Frontal cortex (tissue), 4 donors: ENCODE measurements around the gene TDRKH. TPM values are rescaled to one million over a fixed set of nuclear protein-coding genes. Genes with fewer than 3 reads are reported as not detected.

Experiments
- DNase-seq, 2 donors: peaks; one replicate each; pipeline ENCODE4 v3.0.0; 2012; ENCODE audit warnings: low spot score in 2 of 2
- FAIRE-seq: peaks from 2 replicates; lab custom pipeline; 2012; peaks lifted over from hg19 to GRCh38; lab: Jason Lieb, UNC
- total RNA-seq: library from RNA; depleted of rRNA; stranded (reverse); fragments of >200 nt; gene quantifications from one replicate; pipeline ENCODE4 v1.2.3, GENCODE V29; 2014
- donor health status: control.
- donor health status: control.
- donor health status: control.

Gene TDRKH, protein sequence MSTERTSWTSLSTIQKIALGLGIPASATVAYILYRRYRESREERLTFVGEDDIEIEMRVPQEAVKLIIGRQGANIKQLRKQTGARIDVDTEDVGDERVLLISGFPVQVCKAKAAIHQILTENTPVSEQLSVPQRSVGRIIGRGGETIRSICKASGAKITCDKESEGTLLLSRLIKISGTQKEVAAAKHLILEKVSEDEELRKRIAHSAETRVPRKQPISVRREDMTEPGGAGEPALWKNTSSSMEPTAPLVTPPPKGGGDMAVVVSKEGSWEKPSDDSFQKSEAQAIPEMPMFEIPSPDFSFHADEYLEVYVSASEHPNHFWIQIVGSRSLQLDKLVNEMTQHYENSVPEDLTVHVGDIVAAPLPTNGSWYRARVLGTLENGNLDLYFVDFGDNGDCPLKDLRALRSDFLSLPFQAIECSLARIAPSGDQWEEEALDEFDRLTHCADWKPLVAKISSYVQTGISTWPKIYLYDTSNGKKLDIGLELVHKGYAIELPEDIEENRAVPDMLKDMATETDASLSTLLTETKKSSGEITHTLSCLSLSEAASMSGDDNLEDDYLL
- total RNA-seq: 17.1 TPM

DNA sequence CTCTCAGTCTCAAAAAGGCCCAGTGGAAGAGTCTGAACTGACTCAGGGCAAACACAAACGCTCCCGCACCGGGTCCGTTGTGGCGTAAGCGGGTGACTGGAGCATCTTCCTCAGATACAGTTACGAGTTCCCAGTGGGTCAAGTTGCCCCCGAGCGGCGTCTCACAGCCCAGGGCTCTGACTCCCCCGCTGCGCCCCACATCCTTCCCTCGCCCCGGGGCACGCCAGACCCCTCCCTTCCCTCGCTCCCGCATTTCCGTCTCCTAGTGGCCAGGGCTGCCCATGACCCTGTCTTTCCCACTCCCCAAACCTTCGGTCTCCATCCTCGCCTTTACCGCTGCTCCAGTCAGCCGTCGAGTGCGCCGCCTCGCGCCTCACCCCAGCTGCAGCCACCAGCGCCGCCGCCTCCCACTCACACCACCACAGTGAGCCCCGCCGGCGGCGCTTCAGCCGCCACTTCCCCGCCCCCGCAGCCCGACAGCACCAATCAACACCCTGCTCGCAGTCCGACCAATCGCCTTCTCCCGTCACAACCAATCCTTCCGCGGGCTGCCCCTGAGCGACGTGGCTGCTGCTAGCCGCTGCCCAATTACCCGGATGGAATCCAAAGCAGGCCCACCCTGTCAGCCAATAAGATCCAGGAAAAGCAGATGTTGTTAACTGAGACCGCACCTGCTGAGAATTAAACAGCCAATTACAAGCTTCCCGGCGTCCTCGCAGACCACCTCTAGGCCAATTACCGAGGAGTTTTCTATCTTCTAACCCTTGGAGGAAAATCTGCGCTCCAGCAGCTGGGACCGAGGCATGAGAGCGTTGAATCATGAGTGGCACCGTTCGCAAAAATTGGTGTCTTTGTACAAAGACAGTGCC lies at the start of gene TDRKH:
Gene TDRKH, minus strand, starts transcription at position 430 of the 869 bp plus-strand sequence. CDS start 7,478 bp downstream, outside the sequence.
- FAIRE-seq (peak; percentile 95), DNase-seq (peak; percentile 93 to 97)

DNA sequence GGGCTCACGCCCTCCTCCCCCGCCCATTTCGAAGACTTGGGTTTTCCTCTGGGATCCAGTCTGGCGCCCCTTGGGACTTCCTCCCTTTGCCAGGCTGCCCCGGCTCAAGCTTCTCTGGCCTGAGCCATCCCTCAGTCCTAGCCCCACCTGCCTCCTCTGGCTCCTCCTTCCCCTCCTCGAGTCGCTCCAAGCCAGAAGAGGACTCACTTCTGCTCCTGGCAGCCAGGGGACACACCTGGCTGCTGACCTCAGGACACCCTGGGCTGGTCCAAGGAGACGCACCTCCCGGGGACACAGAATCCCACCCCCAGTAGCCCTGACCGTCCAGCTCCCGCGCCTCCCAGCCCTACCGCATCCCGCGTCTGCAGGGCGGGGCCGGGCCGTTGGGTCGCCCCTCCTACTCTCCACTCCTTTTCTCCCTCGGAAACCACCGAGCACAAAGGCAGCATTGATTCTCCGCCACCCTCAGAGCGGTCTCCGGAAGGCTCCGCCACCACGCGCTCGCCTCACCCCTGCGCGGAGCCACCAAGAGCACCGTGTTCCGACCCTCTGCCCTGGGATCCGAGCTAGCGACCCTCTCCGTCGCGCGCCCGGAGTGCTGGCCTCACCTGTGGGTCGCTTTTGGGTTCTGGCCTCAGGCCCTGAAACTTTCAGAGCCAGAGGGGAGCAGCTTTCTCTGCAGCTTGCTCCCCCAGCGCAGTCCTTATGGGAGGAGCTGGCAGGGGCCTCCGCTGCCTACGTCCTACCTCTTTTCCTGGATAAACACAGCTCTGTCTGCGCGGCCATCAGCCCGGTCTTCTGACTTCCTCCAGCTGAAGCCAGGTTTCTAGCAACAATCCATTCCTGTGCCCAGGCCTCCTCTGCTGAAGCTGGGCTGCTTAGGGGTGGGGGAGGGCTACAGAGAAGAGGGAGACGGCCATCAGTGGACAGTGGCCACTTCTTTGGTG lies 49.4 kb upstream of the TDRKH start, which contains the start of gene C2CD4D:
Gene C2CD4D, minus strand, starts transcription at position 364 of the 947 bp plus-strand sequence. CDS start 831 bp downstream, outside the sequence.
- DNase-seq (peak; percentile 78 to 85), FAIRE-seq (no peak)

DNA sequence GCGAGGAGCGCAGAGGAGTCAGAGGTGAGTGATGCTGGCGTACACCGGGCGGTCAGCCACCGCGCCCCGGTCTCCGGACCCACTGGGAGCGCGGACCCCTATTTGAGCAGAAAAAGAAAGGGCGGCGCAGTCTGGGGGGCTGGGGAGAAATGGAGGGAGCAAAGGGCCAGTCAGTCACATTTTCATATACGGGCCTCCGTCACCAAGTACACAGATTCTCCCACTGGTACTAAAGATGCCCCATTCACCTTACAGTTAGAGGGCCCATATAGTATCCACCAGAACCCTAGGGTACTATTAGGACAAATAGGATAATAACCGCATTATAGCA lies 48.7 kb upstream of the TDRKH start:
- DNase-seq (no peak), FAIRE-seq (no peak)

DNA sequence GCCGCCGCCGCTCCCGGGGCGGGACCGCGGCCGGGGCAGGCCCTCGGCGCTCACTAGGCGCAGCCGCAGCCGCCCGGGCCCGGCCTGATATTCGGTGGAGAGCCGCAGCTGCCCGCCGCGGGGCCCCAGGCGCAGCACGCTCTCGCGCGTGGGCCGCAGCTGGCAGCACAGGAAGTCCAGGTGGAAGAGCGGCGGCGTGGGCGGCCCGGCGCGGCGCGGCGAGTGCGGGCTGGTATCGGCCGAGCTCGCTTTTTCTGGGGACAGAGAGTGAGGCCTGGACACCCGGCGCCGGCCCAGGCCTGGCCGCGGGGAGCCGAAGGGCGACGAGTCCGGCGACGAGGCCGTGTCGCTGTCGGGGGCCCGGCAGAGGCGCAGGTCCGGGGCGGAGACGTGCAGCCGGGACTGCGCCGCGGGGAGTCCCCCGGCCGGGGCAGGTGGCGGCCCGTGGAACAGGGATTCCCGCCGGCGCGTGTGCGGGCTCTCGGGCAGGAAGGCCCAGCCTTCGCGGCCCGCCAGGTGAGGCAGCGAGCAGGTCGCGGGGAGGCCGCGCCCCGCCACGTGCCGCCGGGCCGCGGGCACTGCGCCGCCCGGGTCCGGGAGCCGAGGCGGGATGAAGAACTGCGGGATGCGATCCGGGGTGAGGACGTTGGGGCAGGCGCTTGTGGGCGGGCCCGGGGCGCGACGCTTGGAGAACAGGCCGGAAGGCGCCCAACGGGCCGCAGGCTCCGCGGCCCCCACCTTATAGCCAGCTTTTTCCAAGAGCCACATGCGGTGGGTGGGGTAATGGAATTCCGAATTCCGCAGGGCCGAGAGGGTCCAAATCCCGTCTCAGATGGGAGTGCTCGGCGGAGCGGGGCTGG lies 48.2 kb upstream of the TDRKH start:
- FAIRE-seq: no peak
- DNase-seq: peak; percentile 56 to 64

DNA sequence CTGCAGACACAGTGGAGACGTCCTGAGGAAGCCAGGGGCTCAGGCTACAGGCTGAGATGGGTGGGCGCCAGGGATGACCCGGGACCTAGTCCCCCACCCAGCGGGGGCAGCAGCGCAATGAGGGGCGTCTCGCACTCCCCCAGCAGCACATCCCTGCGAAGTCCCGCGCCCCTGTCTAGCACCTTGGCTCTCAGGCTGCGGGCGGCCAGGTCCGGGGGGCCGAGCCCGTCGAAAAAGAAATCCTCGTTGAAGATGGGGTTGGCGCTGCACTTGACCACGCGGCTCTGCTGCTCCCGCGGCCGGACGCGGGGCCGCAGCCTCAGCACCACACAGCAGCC lies 47.6 kb upstream of the TDRKH start:
- FAIRE-seq (no peak), DNase-seq (no peak)

DNA sequence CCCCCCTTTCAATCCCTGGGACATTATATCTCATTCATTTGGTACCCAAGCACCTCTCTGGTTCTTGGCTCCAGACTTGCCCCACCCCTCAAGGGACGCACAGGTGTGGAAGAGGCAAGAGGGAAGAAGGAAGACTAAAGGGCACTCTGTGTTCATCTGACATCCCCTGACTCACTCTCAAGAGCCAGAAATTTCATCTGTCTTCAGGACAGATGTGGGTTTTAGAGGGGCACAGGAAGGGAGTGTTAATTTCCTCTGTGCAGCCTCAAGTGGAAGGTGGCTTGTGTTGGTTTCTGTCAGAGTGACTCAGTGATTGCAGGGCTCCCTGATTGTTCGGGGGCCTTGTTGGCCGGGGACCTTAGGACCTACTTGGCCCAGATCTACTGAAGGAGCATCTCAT lies 46.9 kb upstream of the TDRKH start:
- DNase-seq (no peak), FAIRE-seq (no peak)

DNA sequence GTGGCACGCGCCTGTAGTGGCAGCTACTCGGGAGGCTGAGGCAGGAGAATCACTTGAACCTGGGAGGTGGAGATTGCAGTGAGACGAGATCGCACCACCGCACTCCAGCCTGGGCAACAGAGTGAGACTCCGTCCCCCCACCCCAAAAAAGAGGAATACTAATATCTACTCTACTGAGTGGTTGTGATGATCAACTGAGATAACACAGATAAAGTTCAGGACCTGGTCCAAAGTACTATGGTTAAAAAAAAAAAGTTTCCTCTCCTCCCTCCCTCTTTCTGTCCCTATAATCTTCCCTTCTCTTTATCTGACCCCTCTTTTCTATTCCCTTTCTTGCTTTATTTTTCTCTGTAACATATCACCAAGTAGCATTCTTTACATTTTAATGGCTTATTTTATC lies 45.3 kb upstream of the TDRKH start:
- FAIRE-seq (no peak), DNase-seq (no peak)

DNA sequence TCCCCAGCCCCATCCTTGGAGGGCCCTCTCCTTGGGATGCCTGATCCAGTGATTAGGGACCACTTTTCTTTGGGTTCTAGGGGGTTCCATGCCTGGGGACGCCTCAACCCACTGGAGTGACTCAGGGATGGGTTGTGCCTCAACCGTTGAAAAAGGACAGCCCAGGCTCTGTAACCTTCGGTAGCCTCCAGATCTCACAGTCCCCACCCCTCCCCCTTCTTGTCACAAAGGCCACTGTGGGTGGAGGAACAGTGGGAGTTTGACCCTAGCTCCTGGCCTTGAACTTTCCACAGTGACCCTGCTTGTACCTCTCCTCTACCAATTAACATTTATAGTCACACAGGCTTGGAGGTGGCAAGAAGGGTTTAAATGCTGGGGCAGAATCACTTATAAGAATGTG lies 43.9 kb upstream of the TDRKH start:
- DNase-seq (no peak), FAIRE-seq (no peak)

DNA sequence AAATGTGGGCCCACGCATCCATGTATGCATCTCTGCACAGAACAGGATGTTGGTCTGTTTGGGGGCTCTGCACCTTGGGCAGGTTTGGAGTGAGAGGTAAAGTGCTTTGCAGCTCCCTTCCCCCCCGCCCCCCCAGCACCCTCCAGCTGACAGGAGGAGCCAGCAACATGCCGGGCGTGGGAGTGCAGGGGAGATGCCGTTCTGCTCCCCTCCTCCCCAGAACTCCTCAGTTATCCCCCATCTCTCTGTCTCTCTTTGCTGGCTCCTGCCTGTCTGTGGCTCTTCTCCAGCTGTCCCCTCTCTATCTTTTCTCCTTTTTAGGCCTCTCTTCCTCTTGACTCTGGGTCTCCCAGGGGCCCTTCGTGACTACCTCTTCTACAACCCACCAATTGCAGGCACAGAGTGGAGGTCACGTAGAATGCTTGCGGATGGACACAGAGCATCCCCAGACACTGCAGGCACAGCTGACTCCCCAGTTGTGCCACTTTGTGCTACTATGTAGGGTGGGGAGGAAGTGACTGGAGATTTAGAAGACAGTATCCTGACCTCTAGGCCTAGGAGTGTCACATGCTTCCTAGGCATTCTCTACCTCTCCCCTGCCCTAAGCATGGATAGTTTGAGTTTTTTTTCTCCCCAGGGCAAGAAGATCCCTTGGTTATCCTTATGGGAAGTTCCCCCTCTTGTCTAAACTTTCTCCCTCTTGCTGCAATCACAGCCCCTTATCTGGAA lies 43.0 kb upstream of the TDRKH start:
- DNase-seq: no peak
- FAIRE-seq: no peak

DNA sequence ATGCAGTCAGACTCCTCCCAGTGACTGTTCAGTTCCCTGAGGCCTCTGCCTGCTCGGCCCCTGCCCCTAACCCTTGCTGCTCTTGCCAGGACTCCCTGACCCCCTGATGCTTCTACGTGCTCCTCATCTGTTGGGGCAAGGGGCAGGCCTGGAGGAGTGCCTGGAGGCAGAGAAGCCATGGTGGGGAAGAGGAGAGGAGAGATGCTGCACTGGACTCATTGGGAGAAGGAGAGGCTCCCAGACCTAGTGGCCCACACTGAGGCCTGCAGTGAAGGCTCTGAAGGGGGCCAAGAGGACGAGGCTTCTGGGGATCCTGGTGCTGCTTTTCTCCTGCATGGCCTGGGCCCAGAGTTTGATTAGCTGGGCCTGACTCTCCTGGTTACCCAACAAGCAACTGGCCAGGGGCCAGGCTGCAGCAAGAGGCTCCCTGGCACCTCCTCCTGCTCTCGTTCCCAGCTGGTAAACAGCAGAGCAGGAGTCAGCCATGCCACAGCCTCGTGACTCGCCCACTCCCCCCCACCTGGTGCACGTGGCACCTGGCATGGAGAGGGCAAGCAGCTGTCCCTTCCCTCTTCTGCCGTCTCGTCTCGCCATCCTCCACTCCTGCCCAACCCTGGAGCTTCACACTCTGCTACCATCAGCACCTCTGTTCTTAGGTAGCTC lies 42.1 kb upstream of the TDRKH start:
- FAIRE-seq: no peak
- DNase-seq: no peak

DNA sequence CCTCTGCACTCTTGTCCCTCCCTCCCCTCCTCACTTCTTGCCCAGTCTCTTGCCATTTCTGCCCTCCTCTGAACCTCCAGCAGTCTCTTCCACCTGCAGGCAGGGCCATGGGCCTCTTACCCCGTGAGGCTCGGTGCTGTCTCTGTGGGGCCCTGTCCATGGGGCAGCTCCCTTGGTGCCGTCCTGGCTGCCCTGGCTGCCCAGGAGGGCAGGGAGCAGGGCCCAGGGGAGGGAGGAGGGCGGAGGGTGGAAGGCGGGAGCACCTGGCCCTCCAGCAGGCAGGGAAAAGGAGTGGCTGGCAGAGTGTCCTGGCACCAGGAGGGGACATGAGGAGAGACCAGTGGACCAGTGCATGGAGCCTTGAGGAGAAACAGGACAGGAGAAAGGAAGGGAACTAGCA lies 41.3 kb upstream of the TDRKH start, which contains the start of gene RORC:
Gene RORC, minus strand, starts transcription at position 198 of the 400 bp plus-strand sequence. Its CDS starts 38 bp downstream, at position 160.
- FAIRE-seq (no peak), DNase-seq (no peak)

DNA sequence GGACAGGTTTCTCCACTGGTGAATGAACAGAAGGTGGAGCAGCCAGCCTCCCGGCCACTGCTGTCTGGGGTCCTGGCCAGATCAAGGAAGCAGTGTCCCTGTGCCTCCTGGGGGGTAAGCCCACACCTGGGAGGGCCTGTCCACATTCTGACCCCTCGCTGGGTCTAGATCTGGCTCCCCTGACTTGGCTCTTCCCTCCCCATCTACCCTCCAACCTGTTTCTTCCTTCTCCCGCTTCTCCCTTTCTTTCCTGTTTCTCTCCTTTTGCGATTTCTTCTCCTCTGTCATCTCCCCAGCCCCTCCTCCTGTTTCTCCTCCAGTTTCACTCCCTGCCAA lies 40.9 kb upstream of the TDRKH start:
- no peak for FAIRE-seq
- no peak for DNase-seq

DNA sequence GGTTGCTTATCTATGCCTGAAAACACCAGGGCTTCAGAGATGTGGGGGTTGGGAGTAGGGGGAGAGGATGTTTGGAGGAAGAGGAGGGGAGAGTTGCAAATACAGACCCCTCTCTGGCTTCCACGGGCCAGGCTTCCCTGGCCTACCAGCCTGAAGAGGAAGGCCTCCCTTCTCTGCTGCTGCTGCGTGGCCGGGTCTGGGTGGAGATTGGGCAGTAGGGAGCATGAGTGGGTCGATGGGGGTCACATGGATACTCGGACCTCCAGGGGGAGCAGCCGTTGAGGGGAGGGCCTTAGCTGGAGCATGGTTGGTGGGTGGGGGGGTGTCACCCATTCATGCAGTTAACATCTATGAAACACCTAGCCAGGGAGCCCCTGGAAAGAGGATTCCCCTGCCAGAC lies 39.8 kb upstream of the TDRKH start:
- DNase-seq: no peak
- FAIRE-seq: no peak

DNA sequence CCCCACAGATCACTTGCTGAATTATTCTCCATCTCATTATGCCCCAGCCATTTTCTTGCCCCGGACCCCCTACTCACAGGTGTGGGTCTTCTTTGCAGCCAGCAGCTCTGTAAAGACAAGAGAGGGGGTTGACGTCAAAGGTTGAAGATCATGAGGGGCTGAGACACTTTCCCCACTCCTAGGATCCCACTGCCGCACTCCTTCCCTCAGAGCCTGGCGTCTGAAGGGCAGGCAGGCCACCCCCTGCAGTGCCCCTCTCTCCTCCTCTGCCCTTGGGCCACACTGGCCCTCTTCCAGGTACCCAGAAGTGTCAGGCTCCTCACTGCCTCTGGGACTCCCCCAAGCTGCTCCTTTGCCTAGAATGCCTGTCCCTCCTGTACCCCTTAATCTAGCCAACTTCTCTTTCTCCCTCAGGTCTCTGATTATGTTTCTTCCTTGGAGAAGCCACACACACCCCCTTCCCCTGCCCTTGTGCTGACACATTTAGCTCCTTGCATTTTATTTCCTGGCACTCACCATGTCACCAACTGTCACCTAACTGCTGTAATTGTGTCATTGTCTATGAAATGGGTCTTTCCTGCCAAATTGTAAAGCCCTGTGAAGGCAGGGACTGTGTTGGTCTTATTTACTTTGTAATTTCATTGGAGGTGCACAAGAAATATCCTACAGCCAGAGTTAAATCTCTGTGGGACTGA lies 39.2 kb upstream of the TDRKH start:
- DNase-seq: no peak
- no peak for FAIRE-seq

DNA sequence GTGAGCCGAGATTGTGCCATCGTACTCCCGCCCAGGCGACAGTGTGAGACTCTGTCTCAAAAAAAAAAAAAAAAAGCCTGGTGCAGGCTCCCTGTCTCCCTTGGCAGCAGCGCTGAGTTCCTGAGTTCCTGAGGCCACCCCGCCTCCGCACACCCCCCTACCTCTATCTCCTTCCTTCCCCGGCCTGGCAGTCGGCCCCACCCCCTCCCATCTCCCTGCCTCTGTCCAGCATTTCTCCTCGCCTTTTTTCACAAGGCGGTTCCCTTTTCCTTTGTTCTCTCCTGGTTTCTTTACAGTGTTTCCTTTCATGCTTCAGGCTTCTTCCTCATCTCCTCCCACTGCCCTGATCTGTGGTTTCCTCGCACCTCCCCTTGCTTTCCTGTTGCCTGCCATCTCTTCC lies 38.6 kb upstream of the TDRKH start:
- DNase-seq (peak in 1 of 2 donors; percentile 62), FAIRE-seq (no peak)

DNA sequence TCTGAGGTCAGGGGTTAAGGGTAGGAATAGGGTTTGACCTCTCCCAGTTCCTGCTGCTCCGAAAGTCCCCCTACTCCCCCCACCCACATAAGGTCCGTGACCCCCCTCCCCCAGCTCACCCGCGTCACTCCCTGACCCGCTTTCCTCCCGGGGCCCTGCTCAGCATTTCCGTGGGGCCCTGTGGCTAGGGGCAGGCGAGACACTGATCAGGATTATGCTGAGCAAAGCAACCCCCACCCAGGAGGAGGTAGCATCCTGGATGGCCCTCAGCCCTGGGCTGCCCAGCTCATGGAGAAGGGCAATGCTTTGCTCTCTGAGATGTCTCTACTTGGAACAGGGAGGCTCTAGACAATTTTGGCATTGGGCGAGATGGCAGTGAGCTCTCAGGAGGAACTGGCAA lies 37.6 kb upstream of the TDRKH start:
- DNase-seq: no peak
- FAIRE-seq: no peak
